RKO (cell line): ENCODE data around the gene RGP1.
A peak's percentile ranks its signal among the peaks of the same experiment; 100 is the strongest.

Source experiments
- DNase-seq: peaks from one replicate; pipeline ENCODE4 v3.0.0-alpha.2; 2016; ENCODE audit warnings: low spot score

Gene RGP1, protein sequence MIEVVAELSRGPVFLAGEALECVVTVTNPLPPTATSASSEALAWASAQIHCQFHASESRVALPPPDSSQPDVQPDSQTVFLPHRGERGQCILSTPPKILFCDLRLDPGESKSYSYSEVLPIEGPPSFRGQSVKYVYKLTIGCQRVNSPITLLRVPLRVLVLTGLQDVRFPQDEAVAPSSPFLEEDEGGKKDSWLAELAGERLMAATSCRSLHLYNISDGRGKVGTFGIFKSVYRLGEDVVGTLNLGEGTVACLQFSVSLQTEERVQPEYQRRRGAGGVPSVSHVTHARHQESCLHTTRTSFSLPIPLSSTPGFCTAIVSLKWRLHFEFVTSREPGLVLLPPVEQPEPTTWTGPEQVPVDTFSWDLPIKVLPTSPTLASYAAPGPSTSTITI

DNA sequence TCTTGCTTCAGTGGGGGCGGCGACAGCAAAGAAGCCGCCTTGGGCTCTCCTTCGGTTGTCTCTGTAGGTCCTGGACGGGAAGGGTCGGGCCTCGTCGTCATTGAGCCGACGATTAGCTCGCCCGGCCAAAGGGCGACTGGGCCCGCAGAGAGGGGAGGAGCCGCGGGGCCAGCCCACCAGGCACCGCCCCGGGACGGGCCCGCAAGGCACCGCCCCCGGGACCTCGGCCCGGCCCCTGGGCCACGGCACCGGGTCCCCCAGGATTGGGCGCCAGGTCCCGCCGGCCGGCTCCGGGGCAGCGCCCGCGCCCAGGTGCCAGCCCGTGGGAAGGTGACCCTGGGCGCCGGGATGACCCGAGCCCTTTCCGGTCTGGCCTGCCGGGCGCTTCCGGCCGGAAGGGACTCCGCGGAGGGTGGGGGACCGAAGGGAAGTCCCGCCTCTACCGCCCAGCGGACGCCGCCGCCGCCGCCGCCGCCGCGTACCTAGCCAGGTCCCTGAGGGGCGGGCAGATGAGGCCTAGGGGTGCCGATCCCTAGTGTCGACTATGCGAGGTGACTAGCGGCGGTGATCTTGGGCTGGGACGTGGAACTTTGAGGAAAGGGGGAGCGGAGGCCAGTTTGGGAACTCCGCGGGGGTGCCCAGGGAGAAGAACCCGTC lies at the start of gene RGP1, which contains the start of gene GBA2:
TSS of gene RGP1 (plus strand) at position 430 of the 657 bp plus-strand sequence. CDS start 469 bp downstream, outside the sequence.
TSS of gene GBA2 (minus strand) at position 371 of the 657 bp plus-strand sequence. CDS start 524 bp downstream, outside the sequence.
- DNase-seq, result peak; percentile 75

DNA sequence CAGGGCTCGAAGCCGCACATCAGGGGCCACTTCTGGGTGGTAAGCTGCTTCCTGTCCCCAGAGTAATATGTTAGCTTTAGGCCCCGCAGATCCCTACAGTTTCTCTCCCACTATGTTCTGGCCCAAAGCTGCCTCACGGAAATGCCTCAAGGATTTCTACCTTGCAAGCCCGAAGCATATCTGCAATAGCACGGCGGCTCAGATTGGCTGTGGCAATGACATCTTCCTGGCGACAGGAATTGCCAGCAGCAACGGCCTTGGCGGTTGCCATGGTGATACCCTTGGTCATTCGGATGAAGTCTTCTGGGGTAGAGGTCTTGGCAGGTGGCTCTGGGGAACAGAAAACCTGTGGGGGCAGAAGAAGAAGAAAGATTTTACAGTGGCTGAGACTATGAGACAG lies 49.1 kb upstream of the RGP1 start:
- no peak for DNase-seq

DNA sequence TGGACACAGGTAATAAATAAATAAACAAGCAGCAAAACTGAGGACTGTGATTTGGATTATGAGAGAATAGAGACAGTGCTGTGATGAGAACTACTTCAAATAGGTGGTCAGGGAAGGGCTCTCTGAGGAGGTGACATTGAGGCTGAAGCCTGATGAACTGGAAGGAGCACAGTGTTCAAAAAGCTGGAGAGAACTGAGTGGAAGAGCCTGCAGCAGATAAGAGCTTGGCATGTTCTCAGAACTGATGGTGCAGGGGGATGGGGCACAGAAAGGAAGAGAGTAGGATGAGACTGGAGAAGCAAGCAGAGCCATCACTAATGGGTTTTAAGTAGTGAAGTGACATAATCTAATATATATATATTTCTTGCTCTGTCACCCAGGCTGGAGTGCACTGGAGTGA lies 48.1 kb upstream of the RGP1 start:
- DNase-seq, result no peak

DNA sequence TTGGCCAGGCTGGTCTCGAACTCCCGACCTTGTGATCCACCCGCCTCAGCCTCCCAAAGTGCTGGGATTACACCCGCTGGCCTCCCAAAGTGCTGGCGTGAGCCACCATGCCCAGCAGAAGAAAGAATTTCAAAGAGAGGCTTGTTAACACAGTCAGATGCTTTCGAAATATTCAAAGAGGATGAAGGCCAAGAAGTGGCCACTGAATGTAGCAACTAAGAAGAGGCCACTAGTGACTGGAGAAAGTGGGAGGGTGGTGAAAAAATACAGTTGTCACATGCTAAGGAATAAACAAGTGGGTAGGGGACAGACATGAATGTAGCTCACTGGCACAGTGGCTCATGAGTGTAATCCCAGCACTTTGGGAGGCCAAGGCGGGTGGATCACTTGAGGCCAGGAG lies 46.4 kb upstream of the RGP1 start:
- DNase-seq, result no peak

DNA sequence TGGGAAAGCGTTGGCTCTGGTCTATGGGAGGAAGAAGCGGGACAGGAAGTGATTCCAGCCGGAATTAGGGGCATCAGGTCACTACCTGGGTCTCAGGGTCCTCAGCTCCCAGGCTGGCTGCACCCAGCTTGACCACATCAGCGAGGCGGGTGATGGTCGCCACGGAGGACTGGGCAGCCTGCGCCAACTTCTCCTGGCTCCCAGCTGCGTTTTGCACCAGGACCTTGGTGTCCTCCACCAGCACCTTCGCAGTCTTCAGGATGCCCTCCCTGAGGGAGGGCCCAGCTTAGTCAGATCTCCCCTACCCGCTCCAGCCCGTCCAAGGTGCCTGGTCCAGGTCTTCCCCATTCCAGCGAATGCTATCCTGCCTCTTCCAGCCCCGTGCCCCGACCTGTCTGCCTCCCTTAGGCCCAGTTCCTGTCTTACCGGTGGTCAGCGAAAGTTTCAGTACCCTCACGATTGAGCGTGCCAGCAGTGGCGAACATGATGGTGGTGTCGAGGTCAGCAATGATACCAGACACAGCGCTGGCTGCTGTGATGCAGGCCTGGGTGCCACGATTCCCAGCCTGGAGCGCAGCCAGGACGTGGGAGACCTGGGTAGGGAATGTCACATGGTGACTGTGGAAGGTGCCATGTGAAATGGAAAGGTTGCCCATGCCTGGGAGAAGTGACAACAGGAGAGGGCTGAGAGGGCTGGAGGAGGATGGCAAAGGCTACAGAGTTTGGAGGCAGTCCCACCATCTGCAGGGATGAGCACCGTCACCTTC lies 45.0 kb upstream of the RGP1 start:
- no peak for DNase-seq

DNA sequence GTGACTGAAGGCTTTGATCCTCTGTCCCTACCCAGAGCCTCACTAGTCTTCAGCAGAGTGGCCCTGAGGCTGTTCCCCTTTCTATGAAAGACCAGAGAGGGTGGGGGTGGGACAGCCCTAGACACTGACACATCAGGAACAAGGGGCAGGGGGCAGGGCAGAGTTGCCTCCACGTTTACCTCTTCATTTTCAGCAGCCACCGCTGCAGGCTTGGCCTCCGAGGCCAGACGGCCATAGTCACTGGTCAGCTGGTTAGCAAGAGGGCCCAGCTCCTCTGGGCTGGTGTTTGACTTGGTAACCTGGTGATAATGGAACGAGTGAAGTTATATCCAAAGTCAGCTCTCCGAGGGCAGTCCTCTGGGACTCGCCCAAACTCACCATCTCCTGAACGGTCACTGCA lies 43.7 kb upstream of the RGP1 start:
- no peak for DNase-seq

DNA sequence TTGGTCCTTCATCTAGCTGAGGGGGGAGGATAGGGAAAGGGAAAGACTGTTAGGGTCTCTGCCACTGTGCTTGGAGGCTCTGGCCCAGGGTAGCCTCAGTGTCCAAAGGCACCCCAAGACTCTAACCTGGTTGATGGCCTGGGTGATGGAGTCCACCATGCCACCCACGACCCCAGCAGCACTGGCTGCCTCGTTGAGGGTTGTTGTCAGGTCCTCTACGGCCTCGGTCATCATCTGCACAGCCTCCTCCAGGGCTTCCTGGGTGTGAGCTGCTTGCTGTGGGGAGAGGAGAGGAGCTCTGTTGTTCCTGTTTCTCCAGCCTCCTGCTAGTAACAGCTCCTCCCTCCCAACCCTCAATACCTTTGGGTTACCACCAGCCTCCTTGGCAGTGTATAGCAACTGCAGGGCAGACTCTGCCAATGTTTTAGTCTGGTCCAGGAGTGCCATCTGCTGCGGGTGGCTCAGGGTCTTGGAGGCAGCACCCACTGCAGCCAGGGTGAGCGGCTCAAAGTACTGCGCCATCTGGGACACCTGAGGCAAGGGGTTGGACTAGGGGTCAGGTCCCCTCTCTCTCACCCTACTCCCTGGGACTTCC lies 43.2 kb upstream of the RGP1 start:
- DNase-seq, result no peak

DNA sequence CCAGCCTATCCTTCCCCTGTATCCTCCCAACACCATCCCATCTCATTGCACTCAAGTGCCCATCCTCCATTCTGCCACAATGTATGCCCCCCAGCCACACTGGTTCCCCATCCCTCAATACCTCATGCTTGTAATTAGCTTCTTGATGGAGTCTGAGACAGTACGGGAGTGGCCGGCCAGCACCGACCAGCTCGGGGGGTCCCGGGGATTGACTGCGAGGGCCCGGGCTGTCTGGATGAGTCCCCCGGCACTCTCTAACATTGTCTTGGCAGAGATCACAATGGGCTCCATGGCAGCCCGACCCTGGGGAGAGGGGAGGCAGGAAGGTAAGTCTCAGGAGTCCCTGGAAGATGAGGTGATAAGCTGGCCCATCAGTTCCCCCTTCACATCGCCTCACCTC lies 42.1 kb upstream of the RGP1 start:
- no peak for DNase-seq

DNA sequence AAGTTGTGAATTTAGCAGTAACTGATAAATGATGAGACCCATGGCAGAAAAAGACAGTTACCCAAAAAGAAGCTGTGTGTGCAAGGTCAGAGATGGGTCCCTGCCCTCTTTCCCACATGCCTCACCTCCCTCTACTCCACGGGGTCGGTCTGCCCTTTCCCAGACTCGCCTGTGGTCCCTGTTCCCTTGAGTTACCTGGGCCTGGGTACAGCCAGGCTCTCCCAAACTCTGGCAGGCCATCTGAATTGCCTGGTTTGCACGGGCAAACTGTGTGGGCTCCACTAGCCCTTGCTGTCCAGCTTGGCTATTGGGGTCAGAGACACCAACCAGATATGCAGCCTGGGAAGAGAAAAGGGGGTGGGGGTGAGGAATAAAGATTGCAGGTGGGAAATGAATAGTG lies 40.9 kb upstream of the RGP1 start:
- no peak for DNase-seq

DNA sequence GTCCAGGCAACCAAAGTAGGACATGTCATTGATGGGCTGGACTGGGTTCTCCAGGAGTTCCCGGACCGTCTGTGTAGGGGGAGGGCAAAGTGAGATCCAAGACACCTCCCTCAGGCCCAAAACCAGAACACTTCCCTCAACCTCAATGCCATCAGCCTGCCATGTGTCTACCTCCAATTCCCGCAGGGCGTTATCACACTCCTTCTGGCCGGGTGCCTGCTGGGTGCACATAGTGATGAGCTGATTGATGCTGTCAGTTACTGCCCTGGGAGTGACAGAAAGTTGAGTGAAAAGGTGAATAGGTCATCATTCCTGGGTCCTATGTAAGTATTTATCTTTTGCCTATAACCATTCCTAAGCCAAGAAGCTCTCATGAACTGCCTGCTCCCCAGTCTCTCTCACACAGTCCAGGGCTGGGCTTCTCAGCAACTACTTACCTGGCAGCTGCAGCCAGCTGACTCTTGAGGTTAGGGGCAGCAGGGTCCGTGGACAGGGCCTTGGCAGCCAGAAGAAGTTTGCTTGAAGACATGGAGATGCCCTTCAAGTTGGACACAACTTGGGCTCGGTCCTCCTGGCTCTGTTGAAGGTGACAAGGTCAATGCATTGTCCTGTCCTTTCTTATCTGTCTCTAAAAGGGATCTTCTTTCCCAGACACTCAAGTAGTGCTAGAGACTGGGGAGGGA lies 38.1 kb upstream of the RGP1 start:
- no peak for DNase-seq

DNA sequence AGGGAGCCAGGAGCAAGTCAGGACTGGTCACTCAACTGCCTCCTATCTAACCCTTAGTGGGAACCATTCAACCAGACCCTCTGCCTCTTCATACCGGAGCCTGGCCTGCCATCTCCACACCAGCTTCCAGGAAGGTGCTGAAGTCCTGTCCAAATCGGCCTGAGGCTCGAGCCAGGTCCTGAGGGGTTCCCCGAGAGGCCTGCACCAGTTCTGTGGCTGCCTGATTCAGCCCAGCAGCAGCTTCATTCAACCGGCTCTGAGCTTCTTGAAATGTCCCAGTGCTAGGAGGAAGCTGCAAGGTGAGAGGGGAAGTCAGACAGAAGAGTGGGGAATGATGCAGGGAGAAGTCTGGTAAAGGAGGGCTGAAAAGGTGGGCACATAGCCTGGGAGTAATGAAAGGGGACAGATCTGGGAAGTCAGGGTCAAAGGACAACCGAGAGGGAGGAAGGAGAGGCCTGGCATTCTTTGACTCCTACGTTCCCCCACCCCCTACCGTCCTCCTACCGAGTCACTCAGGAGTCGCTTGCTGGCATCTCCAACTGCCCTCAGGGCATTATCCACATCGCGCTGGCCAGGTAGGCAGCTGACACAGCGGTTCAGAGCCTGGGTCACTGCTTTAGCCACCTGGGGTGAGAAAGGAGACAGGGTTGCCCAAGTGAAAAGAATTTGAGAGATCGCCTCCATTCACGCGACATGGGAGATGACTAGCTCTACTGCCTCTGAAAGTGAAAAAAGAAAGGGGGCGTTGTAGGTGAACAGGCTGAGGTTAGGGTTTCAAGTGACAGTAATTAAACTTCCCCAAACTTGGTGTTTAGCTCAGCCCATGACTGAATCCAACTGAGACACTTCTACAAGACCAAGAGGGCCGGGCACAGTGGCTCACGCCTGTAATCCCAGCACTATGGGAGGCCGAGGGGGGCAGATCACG lies 37.3 kb upstream of the RGP1 start:
- DNase-seq, result no peak

DNA sequence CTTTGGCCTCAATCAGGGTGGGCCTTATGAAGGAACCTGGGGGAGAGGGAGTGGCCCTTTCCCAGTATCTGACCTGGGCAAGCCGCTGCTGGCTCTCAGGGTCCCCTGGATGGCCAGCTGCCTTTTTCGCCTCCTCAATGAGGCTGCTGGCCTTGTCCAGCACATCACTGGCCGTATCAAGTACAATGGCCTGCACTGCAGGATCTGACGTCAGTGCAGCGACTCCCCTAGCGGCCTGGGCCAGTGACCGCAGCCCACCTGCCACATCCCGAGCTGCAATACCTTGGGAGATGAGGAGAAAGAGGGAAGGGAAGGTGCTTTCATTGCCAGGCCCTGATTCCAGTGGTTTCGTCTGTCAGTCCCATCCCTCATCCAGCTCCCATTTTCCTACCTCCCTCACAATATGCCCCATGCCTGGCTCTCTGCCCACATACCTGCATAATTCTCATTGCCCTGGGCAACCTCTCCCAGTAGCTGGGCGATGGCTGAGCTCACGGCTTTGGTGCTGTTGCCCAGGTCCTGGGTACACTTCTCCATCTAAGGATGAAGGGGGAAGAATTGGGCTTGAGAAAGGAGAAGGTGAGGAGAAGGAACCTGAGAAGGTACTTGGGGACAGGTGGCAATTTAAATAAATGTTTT lies 36.2 kb upstream of the RGP1 start:
- DNase-seq, result no peak

DNA sequence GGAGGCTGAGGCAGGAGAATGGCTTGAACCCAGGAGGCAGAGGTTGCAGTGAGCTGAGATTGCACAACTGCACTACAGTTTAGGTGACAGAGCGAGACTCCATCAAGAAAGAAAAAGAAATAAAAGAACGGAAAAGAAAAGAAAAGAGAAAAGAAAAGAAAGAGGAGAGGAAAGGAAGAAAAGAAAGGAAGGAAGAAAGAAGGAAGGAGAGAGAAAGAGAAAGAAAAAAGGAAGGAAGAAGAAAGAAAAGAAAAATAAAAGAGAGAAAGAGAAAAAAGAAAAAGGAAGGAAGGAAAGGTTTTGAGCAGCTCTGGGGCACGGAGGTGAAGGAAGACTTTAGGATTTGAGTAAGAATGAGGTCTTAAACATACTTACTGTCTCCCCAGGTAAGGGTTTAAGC lies 35.5 kb upstream of the RGP1 start:
- no peak for DNase-seq

DNA sequence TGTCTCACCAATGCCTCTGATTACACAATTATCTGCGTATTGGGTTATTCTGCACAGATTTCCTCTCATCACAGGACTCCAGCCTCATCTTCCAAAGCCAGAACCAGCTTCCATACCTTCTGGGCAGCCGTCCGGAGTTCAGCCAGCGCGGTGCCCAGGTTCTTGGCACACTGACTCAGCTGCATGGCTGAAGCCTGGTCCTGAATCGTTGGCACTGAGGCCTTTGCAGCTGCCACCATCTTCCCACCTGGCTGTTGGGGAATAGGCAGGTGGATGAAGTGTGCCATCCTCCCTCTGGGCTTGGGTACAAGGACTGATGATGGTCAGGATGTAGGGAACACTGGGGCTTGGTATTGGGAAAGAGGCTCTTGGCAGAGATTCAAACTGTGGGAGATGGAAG lies 35.0 kb upstream of the RGP1 start:
- no peak for DNase-seq

DNA sequence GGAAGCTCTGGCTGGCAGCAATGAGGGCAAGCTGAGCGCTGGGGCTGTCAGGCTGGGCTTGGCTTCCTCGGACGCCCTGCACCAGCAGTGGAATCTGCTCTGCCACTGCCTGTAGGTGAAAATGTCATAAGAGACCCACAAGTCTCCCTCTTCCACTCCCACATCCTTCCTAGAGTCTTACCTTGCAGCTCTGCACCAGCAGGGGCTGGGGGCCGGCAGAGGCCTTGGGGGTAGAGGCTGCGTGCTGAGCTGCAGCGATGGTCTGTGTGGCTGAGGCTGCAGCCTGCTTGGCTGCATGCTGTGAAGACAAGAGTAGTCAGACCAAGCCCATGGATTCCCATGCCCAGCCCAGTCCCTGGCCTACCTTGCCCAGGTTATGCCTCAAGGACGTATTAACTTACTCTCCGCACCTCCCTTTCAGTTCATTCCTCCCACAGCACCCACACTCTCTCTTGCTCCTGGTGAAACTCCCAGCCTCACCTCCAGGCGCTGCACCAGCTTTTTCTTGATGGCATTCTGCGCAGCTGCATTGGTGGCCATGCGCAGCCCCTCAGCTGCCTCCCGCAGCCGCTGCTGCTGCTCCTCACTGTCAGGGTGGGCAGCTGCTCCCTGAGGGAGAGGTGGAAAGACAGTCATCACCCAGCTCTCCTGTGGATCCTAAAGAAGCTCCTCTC lies 34.4 kb upstream of the RGP1 start:
- no peak for DNase-seq

DNA sequence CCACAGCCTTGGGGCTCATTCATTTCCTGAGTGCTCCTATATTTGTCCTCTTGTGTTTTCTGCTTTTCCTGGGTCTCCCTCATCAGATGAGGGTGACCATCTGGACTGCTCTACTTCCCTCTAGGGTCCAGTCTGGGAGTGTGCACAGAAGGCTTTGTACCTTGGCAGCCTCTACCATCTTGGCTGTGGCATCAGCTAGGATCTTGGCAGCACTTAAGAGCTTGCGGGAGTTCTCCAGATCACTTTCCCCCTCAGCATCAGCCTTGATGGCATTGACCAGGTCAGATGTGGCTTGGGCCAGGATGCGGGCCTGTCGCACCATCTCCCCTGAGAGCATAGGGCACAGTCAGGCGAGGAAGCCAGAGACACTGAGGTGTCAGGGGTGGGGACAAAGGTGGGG lies 32.9 kb upstream of the RGP1 start:
- peak; percentile 25 for DNase-seq

DNA sequence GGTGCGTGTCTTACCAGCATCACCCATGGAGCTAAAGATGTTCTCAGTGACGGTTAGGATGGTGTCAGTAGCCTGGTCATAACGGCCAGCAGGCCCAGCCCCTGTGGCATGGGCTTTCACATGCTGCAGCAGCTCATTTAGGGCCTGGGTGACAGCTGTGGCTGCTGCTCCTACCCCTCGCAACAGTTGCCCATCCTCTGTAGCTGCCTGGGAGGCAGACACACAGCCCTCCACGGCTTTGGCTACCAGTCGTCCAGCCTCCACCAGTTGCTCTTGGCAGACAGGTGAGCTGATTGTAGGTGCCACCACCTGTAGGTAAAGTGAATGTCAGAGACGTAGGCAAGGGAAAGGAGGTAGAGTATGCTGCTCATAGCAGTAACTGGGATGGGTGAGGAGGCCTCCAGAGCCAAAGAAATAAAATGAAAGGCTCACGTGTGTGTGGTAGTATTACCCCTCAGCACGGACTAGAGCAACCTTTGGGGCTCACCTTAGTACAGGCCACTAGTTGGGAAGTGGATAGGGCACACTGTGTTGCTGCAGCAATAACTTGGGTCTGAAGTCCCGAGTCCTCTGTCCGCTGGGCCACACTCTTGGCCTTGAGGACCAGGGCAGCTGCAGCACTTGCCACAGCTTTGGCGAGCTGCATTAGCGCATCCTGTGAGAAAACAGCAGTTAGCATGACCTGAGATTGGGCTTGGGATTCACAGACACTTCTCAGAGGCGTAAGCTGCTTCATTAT lies 31.8 kb upstream of the RGP1 start:
- no peak for DNase-seq

DNA sequence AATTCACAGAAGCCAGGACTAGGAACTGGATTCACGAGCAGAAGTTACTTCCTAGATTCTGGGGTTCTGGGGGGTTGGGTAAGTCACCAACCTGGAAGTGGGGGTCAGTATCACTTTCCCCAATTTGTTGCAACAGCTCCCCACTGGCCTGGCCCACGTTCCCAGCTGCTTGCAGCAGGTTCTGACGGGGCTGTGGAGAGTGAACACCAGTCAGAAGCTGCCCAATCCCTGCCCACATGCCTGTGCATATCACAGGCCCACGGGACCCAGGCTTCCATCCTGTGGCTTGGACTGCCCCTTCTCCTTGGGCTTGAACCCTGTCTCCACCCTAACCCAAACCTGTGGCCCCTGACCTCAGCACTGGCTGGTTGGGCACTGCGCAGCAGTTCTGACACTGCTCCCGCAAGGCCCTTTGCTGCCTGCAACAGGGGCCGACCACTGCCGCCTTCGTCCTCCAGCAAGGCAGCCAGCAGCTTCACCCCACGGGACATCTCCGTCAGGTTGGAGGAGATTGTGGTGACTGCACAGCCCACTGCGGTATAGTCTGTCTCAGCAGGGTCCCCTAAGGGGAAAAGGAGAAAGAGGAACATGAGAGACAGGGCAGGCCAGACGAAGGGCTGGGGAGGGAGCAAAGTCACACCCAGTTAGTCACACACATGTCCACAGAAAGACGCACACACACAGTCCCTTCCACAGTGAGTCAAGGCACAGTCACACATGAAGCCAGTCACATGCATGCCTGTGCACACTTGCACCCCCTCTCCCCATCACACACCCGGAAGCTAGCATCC lies 30.2 kb upstream of the RGP1 start:
- DNase-seq, result no peak
